Measurements from ENCODE around the gene TNFRSF25. TPM values are rescaled to one million over a fixed set of nuclear protein-coding genes. Genes with fewer than 3 reads are reported as not detected.
"Not testable (repeated sequence)": the region's sequence is repeated elsewhere in the genome, so short reads cannot be mapped to it uniquely, and the experiment has no call there.

The TNFRSF25 gene
- polyA plus RNA-seq, 1 donor from 2014 or later = 52.2 TPM

DNA sequence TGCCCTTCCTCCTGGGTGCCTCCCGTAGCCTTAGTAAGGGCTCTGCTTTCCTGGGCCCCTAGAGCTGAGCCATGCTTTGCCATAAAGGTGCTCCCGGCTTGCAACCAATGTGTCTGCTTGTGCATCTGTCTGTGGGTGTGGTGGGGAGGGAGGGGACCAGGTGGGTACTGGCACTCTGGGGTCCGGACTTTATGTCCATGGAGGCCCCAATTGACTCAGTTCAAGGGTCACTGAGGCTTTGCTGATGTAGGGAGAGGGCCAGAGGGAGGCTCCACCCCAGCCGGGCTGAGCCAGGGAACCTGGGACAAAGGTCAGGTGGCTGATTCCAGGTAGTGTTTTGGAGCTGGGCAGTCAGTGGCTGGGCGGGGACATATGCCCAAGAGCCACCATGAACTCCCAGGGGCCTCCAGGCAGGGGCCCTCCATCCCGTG is 15.0 kb downstream of the TNFRSF25 start:
- no peak overlapping the region for H2AFZ ChIP-seq (ENCODE audit: low read depth, low read length)
- H3K27ac ChIP-seq (ENCODE audit: low read length) = no peak overlapping the region
- H3F3A ChIP-seq (ENCODE audit: insufficient read depth, low read length, poor library complexity, severe bottlenecking) = no peaks in the 10 kb centered on the region
- no peaks in the 10 kb centered on the region for H3K79me2 ChIP-seq (replicated peaks; ENCODE audit: insufficient read depth, low read length)
- no peaks in the 10 kb centered on the region for H3K36me3 ChIP-seq (ENCODE audit: insufficient read depth, low read length)
- TF ChIP-seq, protein P1, sequence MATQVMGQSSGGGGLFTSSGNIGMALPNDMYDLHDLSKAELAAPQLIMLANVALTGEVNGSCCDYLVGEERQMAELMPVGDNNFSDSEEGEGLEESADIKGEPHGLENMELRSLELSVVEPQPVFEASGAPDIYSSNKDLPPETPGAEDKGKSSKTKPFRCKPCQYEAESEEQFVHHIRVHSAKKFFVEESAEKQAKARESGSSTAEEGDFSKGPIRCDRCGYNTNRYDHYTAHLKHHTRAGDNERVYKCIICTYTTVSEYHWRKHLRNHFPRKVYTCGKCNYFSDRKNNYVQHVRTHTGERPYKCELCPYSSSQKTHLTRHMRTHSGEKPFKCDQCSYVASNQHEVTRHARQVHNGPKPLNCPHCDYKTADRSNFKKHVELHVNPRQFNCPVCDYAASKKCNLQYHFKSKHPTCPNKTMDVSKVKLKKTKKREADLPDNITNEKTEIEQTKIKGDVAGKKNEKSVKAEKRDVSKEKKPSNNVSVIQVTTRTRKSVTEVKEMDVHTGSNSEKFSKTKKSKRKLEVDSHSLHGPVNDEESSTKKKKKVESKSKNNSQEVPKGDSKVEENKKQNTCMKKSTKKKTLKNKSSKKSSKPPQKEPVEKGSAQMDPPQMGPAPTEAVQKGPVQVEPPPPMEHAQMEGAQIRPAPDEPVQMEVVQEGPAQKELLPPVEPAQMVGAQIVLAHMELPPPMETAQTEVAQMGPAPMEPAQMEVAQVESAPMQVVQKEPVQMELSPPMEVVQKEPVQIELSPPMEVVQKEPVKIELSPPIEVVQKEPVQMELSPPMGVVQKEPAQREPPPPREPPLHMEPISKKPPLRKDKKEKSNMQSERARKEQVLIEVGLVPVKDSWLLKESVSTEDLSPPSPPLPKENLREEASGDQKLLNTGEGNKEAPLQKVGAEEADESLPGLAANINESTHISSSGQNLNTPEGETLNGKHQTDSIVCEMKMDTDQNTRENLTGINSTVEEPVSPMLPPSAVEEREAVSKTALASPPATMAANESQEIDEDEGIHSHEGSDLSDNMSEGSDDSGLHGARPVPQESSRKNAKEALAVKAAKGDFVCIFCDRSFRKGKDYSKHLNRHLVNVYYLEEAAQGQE (IDR thresholded peaks at IDR 0.05; ENCODE audit: borderline replicate concordance) = no peak
- no peak for TF ChIP-seq POLR2AphosphoS5 (IDR thresholded peaks at IDR 0.05)
- H3K9me2 ChIP-seq (ENCODE audit: insufficient read depth, low read length) = no peaks in the 10 kb centered on the region
- H3K9ac ChIP-seq (ENCODE audit: low read length) = no peak overlapping the region
- H3K4me3 ChIP-seq (ENCODE audit: low read length) = no peak overlapping the region
- peaks cover 36% of the 10 kb centered on the region for H3K27me3 ChIP-seq (ENCODE audit: insufficient read depth, low read depth, low read length)
- no peaks in the 10 kb centered on the region for H4K20me1 ChIP-seq (ENCODE audit: insufficient read depth)
- no peaks in the 10 kb centered on the region for H3K9me3 ChIP-seq (ENCODE audit: low read length)
- no peak overlapping the region for H3K4me2 ChIP-seq (ENCODE audit: low read length)

DNA sequence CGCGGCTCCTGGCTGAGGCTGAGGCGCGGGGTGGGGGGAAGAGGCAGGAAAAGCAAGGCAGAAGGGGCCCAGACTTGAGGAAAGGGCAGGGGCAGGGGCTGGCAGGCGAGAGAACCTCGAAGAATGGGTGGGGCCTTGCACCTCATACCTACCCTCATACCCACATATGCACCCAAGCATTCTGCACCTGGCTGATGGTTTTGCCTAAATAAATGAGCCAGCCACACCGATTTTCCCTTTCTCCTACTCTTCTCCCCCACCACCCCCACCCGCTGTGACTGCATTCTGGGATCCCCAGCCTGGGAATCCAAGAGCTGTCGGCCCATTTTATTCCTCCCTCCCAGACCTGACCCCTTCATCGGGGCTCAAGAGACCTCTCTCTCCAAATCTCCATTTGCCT is 15.5 kb downstream of the TNFRSF25 start:
- H3K4me3 ChIP-seq (ENCODE audit: low read length); H3K9ac ChIP-seq (ENCODE audit: low read length); H4K20me1 ChIP-seq (ENCODE audit: insufficient read depth); H3K79me2 ChIP-seq (replicated peaks; ENCODE audit: insufficient read depth, low read length); H2AFZ ChIP-seq (ENCODE audit: low read depth, low read length); H3K36me3 ChIP-seq (ENCODE audit: insufficient read depth, low read length); H3K27ac ChIP-seq (ENCODE audit: low read length); H3K9me3 ChIP-seq (ENCODE audit: low read length); H3K4me2 ChIP-seq (ENCODE audit: low read length); H3F3A ChIP-seq (ENCODE audit: insufficient read depth, low read length, poor library complexity, severe bottlenecking); H3K9me2 ChIP-seq (ENCODE audit: insufficient read depth, low read length): not testable (repeated sequence)
- H3K27me3 ChIP-seq (ENCODE audit: insufficient read depth, low read depth, low read length) = peaks cover 36% of the 10 kb centered on the region

DNA sequence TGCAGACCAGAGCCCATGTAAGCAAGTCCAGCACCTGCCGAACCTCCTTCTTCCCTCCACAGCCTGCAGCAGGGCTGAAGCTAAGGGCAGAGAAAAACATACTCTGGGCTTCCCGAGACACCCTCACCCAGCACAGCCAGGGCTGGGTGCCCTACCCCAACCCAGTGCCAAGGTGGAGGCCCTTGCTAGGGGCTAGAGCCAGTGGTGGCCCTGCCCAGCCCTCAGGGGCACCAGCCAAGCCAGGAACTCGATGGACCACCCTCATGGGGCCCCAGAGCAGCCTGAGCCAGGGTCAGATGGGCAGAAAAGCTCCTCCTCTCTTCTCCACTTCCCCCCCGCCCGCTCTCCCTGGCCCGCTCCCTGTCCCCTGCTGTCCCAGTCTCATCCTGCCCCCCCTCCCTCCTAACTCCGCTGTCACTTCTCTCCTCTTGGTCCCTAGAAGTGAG is 15.9 kb downstream of the TNFRSF25 start:
- Histone ChIP-seq H3K9me3 (ENCODE audit: low read length) (no peaks in the 10 kb centered on the region), H3K9ac (ENCODE audit: low read length) (no peak overlapping the region), H3K27ac (ENCODE audit: low read length) (no peak overlapping the region), H3K9me2 (ENCODE audit: insufficient read depth, low read length) (no peaks in the 10 kb centered on the region), H3K36me3 (ENCODE audit: insufficient read depth, low read length) (no peaks in the 10 kb centered on the region), H3F3A (ENCODE audit: insufficient read depth, low read length, poor library complexity, severe bottlenecking) (no peaks in the 10 kb centered on the region), H3K4me2 (ENCODE audit: low read length) (no peak overlapping the region), H4K20me1 (ENCODE audit: insufficient read depth) (no peaks in the 10 kb centered on the region), H2AFZ (ENCODE audit: low read depth, low read length) (no peak overlapping the region), H3K4me3 (ENCODE audit: low read length) (no peak overlapping the region), H3K79me2 (replicated peaks; ENCODE audit: insufficient read depth, low read length) (no peaks in the 10 kb centered on the region), H3K27me3 (ENCODE audit: insufficient read depth, low read depth, low read length) (peaks cover 36% of the 10 kb centered on the region)
- TF ChIP-seq EZH2 (IDR thresholded peaks at IDR 0.05; ENCODE audit: borderline replicate concordance, insufficient read depth, low read length, poor library complexity, severe bottlenecking) = no peak
- no peak for TF ChIP-seq SMC3 (conservative IDR thresholded peaks at IDR 0.05; ENCODE audit: poor library complexity)
- TF ChIP-seq EP300 (conservative IDR thresholded peaks at IDR 0.05; ENCODE audit: poor library complexity, severe bottlenecking) = no peak
- TF ChIP-seq, protein P1 (IDR thresholded peaks at IDR 0.05; ENCODE audit: borderline replicate concordance) = no peak
- no peak for TF ChIP-seq RAD21 (conservative IDR thresholded peaks at IDR 0.05)
- no peak for TF ChIP-seq POLR2AphosphoS5 (IDR thresholded peaks at IDR 0.05)
- TF ChIP-seq, protein P2, sequence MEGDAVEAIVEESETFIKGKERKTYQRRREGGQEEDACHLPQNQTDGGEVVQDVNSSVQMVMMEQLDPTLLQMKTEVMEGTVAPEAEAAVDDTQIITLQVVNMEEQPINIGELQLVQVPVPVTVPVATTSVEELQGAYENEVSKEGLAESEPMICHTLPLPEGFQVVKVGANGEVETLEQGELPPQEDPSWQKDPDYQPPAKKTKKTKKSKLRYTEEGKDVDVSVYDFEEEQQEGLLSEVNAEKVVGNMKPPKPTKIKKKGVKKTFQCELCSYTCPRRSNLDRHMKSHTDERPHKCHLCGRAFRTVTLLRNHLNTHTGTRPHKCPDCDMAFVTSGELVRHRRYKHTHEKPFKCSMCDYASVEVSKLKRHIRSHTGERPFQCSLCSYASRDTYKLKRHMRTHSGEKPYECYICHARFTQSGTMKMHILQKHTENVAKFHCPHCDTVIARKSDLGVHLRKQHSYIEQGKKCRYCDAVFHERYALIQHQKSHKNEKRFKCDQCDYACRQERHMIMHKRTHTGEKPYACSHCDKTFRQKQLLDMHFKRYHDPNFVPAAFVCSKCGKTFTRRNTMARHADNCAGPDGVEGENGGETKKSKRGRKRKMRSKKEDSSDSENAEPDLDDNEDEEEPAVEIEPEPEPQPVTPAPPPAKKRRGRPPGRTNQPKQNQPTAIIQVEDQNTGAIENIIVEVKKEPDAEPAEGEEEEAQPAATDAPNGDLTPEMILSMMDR (IDR thresholded peaks at IDR 0.05; ENCODE audit: poor library complexity, severe bottlenecking) = no peak
- no peak for TF ChIP-seq TAF1 (IDR thresholded peaks at IDR 0.05; ENCODE audit: low read depth)
- TF ChIP-seq MXI1 (conservative IDR thresholded peaks at IDR 0.05; ENCODE audit: poor library complexity, severe bottlenecking) = no peak
